Stomach (tissue), 9 donors: ENCODE measurements around the gene RAB2B. TPM values are rescaled to one million over a fixed set of nuclear protein-coding genes. Genes with fewer than 3 reads are reported as not detected.

Experiments
- DNase-seq, 2 donors: peaks; one replicate each; pipeline versions ENCODE4 v3.0.0 to v3.0.0-alpha.2; 2013 to 2019
- H3K27ac ChIP-seq, 5 donors: fragments of 200-600 bp in 4 of 5; sonication (generic) in 4 of 5; one replicate each; pipeline ENCODE4 v1.5.1; 2013 to 2019; ENCODE audit warnings: mild to moderate bottlenecking in 1 of 5, moderate library complexity in 1 of 5
- H3K27me3 ChIP-seq, 3 donors: fragments of 200-600 bp; sonication (generic); one replicate each; pipeline ENCODE4 v1.5.1; 2017 to 2019; ENCODE audit warnings: mixed run types in 1 of 3
- H3K36me3 ChIP-seq, 4 donors: fragments of 200-600 bp; sonication (generic); 1 replicate in 3 of 4; 2 replicates in 1 of 4; pipeline ENCODE4 v1.5.1; 2016 to 2019
- H3K4me1 ChIP-seq, 4 donors: fragments of 200-600 bp; sonication (generic); one replicate each; pipeline ENCODE4 v1.5.1; 2016 to 2019
- H3K4me3 ChIP-seq, 4 donors: fragments of 200-600 bp; sonication (generic) in 3 of 4; one replicate each; pipeline ENCODE4 v1.5.1; 2016 to 2019; ENCODE audit warnings: mild to moderate bottlenecking in 1 of 4
- H3K9me3 ChIP-seq, 4 donors: fragments of 200-600 bp; sonication (generic); one replicate each; pipeline ENCODE4 v1.5.1; 2016 to 2019
- EP300 ChIP-seq: sonication (generic); formaldehyde crosslinking; IDR thresholded peaks from one replicate; pipeline ENCODE4 v1.6.1; 2017; ENCODE audit warnings: antibody characterized with exemption
- POLR2A ChIP-seq, 4 donors: fragments of 450-650 bp; IDR thresholded peaks; one replicate each; pipeline ENCODE4 v1.6.1; 2016; ENCODE audit warnings: antibody characterized with exemption in 4 of 4, control low read depth in 2 of 4, mild to moderate bottlenecking in 1 of 4, moderate library complexity in 1 of 4
- POLR2AphosphoS5 ChIP-seq, 3 donors: sonication (generic); formaldehyde crosslinking; IDR thresholded peaks; one replicate each; pipeline ENCODE4 v1.6.1; 2016; ENCODE audit warnings: antibody characterized with exemption in 3 of 3
- WGBS, 5 donors: extraction: QIAGEN DNeasy Blood & Tissue Kit in 3 of 5; methylation state at CpG; one replicate each; pipeline versions ENCODE4 v1.1.5 to v1.1.7; 2013 to 2018; 5-methylcytosine and 5-hydroxymethylcytosine counted together
- intact Hi-C: fragments of 100-400 bp; cut with DNase I; formaldehyde crosslinking; loops from one replicate; pipeline ENCODE4 v1.15.1; 2023; ENCODE audit warnings: low total_unique reads
- polyA plus RNA-seq, 3 donors: library from polyadenylated mRNA; stranded (reverse); fragments of 200-250 nt; gene quantifications; one replicate each; pipeline ENCODE4 v1.2.3, GENCODE V29; 2013
- total RNA-seq, 5 donors: library from RNA; depleted of rRNA; stranded (reverse); fragments of >200 nt; gene quantifications; one replicate each; pipeline versions ENCODE4 v1.1.0 to v1.2.3, GENCODE V29; 2014 to 2016
- TF ChIP-seq, protein P1 (sequence below), 7 experiments: fragments of 450-650 bp in 4 of 7; fragments of 200-600 bp in 3 of 7; sonication (generic) in 3 of 7; IDR thresholded peaks; one replicate each; pipeline ENCODE4 v1.5.1; 2016 to 2019; ENCODE audit warnings: antibody characterized with exemption in 7 of 7, control low read depth in 2 of 7, mild to moderate bottlenecking in 1 of 7
- donor health status: healthy with polysubstance abuse.
- donor health status: Bipolar disorder and iron deficiency.
- donor health status: healthy.

RAB2B gene
- total and polyA plus RNA-seq, 8 donors = 6.1 to 38.6 (median 15.2) TPM

DNA sequence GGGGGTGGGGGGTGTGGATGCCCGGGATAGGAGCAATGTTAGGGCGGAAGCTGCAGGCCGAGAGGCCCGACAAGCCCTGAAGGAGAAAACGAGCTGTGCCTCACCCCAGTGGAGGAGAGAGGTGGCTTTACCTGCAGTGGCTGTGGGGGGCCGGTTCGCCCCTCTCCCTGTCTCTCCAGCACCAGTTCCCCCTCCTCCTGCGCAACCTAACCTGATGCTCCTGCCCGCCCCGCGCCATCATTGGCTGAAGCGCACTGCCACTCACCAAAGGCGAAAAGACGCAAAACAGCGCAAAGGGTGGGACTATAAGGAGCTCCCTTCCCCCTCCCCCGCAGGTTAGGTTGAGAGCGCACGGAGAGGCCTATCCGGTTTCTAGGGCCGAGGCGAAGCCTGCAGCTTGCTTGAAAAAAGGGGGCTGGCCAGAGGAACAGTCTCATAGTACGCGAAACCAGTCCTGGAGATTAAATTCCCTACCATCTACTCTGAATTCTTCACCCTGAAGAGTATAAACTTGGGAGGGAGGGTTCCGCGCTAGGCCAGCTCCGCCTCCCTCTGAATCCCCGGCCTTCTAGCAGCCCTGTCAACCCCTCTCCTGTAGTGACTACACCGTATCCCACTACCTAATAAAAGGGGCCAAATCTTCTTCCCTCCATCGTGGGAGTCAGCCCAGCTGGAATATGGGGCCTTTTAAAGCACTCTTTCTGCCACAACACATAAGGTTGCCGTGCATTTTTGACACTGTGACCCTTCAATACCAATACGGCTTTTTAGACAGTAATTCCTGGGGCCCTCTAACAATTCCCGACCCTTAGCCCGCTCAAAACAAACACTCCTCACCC lies 39.5 kb downstream of the RAB2B start:
- no peaks in the 10 kb centered on the region for H3K27me3 ChIP-seq
- intact Hi-C loops = no loop called here
- peak; percentile 98 to 99 for DNase-seq
- H3K4me1 ChIP-seq = peaks cover 5 to 40% (median 36%) of the 10 kb centered on the region in 4 donors
- no peaks in the 10 kb centered on the region for H3K9me3 ChIP-seq
- peaks cover 0 to 5% (median 0%) of the 10 kb centered on the region in 4 donors for H3K36me3 ChIP-seq
- peak; percentile 61 to 97 (median 88) for TF ChIP-seq POLR2AphosphoS5 (IDR thresholded peaks at IDR 0.05)
- TF ChIP-seq POLR2A (IDR thresholded peaks at IDR 0.05) = no peak
- no peak for TF ChIP-seq EP300
- TF ChIP-seq, protein P1, sequence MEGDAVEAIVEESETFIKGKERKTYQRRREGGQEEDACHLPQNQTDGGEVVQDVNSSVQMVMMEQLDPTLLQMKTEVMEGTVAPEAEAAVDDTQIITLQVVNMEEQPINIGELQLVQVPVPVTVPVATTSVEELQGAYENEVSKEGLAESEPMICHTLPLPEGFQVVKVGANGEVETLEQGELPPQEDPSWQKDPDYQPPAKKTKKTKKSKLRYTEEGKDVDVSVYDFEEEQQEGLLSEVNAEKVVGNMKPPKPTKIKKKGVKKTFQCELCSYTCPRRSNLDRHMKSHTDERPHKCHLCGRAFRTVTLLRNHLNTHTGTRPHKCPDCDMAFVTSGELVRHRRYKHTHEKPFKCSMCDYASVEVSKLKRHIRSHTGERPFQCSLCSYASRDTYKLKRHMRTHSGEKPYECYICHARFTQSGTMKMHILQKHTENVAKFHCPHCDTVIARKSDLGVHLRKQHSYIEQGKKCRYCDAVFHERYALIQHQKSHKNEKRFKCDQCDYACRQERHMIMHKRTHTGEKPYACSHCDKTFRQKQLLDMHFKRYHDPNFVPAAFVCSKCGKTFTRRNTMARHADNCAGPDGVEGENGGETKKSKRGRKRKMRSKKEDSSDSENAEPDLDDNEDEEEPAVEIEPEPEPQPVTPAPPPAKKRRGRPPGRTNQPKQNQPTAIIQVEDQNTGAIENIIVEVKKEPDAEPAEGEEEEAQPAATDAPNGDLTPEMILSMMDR (IDR thresholded peaks at IDR 0.05) = peak in 1 of 7 experiments; percentile 6
- H3K4me3 ChIP-seq = peak overlapping the region; percentile 77 to 95 (median 86)
- WGBS, 5 donors = 2 to 3% (median 2%) methylated on average over 31 to 33 of the region's 33 CpGs
- H3K27ac ChIP-seq = peak overlapping the region; percentile 75 to 92 (median 89)

DNA sequence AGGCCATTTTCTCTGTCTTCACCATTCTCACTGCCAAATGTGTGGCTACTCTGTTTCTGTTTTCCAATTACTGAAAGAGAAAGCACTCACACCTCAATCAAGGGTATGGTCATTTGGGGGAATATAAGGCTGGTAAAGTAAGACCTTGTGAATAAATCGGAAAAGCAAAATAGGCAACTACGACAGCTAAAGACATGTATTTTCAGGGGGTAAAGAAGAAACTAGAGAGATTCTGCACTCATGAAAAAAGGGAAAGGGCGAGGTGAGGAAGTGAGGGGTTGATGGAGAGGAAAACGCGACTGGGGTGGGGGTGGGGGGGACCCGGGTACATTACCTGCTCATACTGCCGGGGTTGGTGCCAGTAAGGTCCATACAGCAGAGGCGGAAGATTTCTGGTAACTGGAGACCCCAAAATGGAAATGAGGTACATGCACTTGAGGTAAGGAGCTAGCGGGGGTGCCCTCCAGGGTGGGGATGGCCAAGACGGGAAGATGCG lies 40.1 kb downstream of the RAB2B start:
- peaks cover 5 to 39% (median 34%) of the 10 kb centered on the region in 4 donors for H3K4me1 ChIP-seq
- TF ChIP-seq, protein P1 (IDR thresholded peaks at IDR 0.05) = no peak
- TF ChIP-seq POLR2A (IDR thresholded peaks at IDR 0.05) (no peak), EP300 (no peak), POLR2AphosphoS5 (IDR thresholded peaks at IDR 0.05) (no peak)
- no peaks in the 10 kb centered on the region for H3K27me3 ChIP-seq
- peaks cover 0 to 5% (median 2%) of the 10 kb centered on the region in 4 donors for H3K36me3 ChIP-seq
- no peak for DNase-seq
- 0 to 1% (median 0%) methylated on average over 10 to 11 of the region's 11 CpGs for WGBS, 5 donors
- H3K27ac ChIP-seq = peak overlapping the region; percentile 75 to 92 (median 89)
- H3K9me3 ChIP-seq = no peaks in the 10 kb centered on the region
- peak overlapping the region; percentile 77 to 95 (median 86) for H3K4me3 ChIP-seq
- intact Hi-C loops = no loop called here

DNA sequence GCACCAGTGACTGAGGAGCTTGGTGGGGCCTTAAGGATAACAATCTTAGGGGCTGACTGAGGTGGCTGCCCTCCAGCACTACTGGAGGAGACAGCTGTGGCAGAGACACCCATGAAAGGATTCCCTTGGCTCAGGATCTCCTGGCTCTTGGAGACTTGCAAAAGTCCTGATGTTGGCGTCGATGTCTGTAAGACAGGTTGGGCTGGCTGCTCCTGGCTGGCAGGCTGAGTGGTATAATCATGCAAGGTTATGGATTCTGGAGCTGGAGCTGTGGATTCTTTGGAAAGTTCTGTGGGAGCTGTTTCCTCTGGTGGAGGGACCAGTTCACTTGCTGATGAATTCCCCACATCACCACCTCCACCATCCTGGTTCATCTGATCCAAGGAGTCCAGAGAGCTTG lies 45.6 kb downstream of the RAB2B start:
- no peak for DNase-seq
- Histone ChIP-seq H3K27ac (no peak overlapping the region), H3K4me3 (no peak overlapping the region), H3K36me3 (peaks cover 37 to 59% (median 56%) of the 10 kb centered on the region in 4 donors), H3K4me1 (peaks cover 5 to 27% (median 18%) of the 10 kb centered on the region in 4 donors), H3K27me3 (no peaks in the 10 kb centered on the region), H3K9me3 (no peaks in the 10 kb centered on the region)
- TF ChIP-seq EP300 = no peak
- TF ChIP-seq, protein P1 (IDR thresholded peaks at IDR 0.05) = no peak
- TF ChIP-seq POLR2A (IDR thresholded peaks at IDR 0.05) = no peak
- no peak for TF ChIP-seq POLR2AphosphoS5 (IDR thresholded peaks at IDR 0.05)
- intact Hi-C loops = no loop called here
- 89 to 100% (median 98%) methylated on average over 2 of the region's 2 CpGs; no CpG with 5 or more reads in 1 of the 5 donors for WGBS, 5 donors

DNA sequence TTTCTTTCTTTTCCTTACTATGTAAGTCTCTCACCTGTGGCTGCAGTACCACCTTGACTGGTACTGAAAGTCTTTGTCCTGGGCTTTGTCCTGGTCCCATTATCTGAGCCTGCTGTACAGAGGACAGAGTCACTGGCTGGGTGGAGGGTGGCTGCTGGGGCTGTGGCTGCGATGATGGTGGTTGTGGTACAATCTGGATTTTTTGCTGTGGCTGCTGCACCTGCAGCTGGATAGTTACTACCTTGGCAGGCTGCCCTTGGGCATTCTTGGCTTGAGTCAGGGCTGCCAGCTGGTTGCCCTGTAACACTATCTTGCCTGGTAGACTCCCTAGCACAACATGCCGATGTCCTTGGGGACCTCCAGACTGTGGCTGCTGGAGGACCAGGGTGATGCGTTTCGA lies 47.8 kb downstream of the RAB2B start:
- Histone ChIP-seq H3K4me1 (peaks cover 0 to 9% (median 3%) of the 10 kb centered on the region in 4 donors), H3K36me3 (peaks cover 53 to 81% (median 78%) of the 10 kb centered on the region in 4 donors), H3K27me3 (no peaks in the 10 kb centered on the region), H3K9me3 (no peaks in the 10 kb centered on the region), H3K27ac (no peak overlapping the region), H3K4me3 (no peak overlapping the region)
- TF ChIP-seq POLR2AphosphoS5 (IDR thresholded peaks at IDR 0.05) = no peak
- no peak for TF ChIP-seq POLR2A (IDR thresholded peaks at IDR 0.05)
- no peak for TF ChIP-seq EP300
- TF ChIP-seq, protein P1 (IDR thresholded peaks at IDR 0.05) = no peak
- 58 to 76% (median 70%) methylated on average over 4 of the region's 4 CpGs for WGBS, 5 donors
- intact Hi-C loops = no loop called here
- DNase-seq = peak in 1 of 2 donors; percentile 76
